ENCODE data around the gene CCL28.

CCL28 gene

GRCh38 chr5:43354774-43355173 lies 57.4 kb downstream of the CCL28 start:
- no peak for DNase-seq

DNA sequence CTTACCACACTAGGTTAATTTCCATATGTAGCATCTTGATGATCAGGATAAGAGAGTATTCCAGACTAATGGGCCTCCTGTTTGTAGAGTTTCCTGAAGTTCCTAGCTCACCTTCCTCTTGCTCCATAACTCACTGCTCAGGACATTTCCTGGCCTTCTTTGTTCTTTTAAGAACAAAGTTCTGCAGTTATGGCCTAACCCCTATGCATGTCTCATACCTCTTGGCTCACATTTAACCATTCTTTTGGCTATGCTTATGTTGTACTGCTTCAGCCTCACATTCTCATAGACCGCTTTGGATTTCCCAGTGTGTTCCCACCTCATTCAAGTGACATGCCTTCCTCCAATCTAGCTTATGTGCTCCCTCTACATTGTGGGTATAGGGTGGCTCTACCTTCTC lies 58.5 kb downstream of the CCL28 start:
- no peak for DNase-seq

GRCh38 chr5:43352915-43353314 lies 59.3 kb downstream of the CCL28 start:
- no peak for DNase-seq

- no peak for DNase-seq
Observed at GRCh38 chr5:43352131-43352530, 60.1 kb downstream of the CCL28 start.

- no peak for DNase-seq
Observed at GRCh38 chr5:43348861-43349363, 63.3 kb downstream of the CCL28 start.

DNA sequence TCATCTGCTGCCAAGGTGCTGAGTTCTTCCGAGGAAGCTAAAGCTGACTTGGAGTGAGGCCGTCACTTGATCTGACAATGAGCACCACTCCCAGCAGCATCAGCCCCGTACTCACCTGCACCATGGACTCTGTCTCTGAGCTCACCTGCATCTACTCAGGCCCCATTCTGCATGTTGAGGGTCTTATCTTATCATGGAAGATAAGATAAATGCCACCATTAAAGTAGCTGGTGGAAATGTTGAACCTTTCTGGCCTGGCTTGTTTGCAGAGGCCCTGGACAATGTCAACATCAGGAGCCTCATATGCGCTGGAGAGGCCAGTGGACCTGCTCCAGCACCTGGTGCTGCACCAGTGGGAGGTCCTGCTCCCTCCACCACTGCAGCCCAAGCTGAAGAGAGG lies 64.0 kb downstream of the CCL28 start:
- no peak for DNase-seq

DNA sequence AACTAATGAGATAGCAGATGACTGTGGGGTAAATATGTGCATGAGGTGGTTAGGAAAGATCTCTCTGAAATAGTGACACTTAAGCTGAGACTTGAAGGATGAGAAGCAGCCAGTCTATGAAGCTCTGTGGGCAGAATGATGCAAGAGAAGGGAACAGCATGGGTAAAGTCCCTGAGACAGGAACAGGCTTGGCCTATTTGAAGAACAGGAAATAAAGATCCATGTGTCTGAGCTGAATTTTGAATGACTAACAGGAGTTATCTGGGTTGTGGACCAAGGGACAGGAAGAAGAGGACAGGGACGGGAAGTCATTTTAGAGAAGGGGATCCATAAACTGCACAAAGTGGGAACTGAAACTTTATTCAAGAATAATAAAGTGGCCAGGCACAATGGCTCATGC lies 73.3 kb downstream of the CCL28 start:
- DNase-seq: no peak

- no peak for DNase-seq
Observed at GRCh38 chr5:43336159-43336558, 76.0 kb downstream of the CCL28 start.

- no peak for DNase-seq
Observed at GRCh38 chr5:43335681-43336080, 76.5 kb downstream of the CCL28 start.

- no peak for DNase-seq
Observed at GRCh38 chr5:43332401-43332800, 79.8 kb downstream of the CCL28 start.
